GM21360 (cell line): Measurements from ENCODE around the gene HDGF.

Source experiments
- ATAC-seq: cut with Tn5 transposase; IDR thresholded peaks from one replicate; pipeline ENCODE4 v1.9.1; 2021; ENCODE audit warnings: mild to moderate bottlenecking, moderate library complexity; ENCODE audit not compliant: unreplicated experiment

HDGF gene

GRCh38 chr1:156703741-156704140, 47.7 kb downstream of the HDGF start:
- no peak for ATAC-seq

GRCh38 chr1:156703336-156703735, 48.1 kb downstream of the HDGF start:
- no peak for ATAC-seq

GRCh38 chr1:156700736-156701531, 50.5 kb downstream of the HDGF start:
- no peak for ATAC-seq

- no peak for ATAC-seq
Measured at GRCh38 chr1:156698995-156699394, 52.5 kb downstream of the HDGF start.

- no peak for ATAC-seq
Measured at GRCh38 chr1:156697481-156697880, 54.0 kb downstream of the HDGF start.

- ATAC-seq = no peak
Measured at GRCh38 chr1:156696755-156697154, 54.7 kb downstream of the HDGF start.

- no peak for ATAC-seq
Measured at GRCh38 chr1:156694690-156694962, 56.8 kb downstream of the HDGF start.

GRCh38 chr1:156693848-156694689, 57.4 kb downstream of the HDGF start:
- ATAC-seq = no peak

GRCh38 chr1:156692925-156693847, 58.3 kb downstream of the HDGF start:
- no peak for ATAC-seq

- no peak for ATAC-seq
Measured at GRCh38 chr1:156692441-156692924, 59.0 kb downstream of the HDGF start.
